Islet of Langerhans (tissue), 1 donor: ENCODE measurements around the gene MAST2.
"Not testable (repeated sequence)": the region's sequence is repeated elsewhere in the genome, so short reads cannot be mapped to it uniquely, and the experiment has no call there.

Source experiments
- FAIRE-seq: peaks from one replicate; lab custom pipeline; 2011; peaks lifted over from hg19 to GRCh38; lab: Jason Lieb, UNC

The MAST2 gene

DNA sequence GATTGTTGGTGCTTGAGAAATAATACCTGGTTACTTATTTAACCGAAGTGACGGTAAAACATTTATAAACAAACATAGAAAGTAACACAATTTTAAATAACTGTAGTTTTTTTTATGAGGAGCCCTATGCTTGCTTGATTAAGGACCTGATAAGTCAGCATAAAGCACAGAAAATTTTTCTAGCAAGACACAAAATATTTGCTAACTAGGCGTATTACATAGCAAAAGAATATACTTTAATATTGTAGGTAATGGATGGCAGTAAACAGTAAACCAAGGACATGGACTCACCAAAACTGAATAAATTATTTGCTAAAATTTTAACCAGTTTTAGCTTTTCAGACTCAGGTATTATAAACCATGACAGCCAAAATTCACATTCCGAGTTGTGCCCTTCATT is 90.9 kb downstream of the MAST2 start:
- peak; percentile 58 for FAIRE-seq

DNA sequence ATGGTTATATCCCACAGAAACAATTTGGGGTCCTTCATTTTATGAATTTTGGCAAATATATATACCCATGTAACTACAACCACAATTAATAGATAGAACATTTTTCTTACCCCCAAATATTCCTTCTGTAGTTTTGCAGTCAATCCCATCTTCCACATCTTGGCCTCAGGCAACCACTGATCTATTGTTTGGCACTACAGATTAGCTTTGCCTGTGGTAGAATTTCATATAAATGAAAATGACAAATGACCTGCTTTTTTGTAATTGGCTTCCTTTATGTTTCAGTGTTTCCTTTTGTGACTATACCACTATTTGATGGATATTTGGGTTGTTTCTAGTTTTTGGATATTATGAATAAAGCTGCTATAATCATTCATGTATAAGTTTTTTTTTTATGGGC is 91.5 kb downstream of the MAST2 start:
- no peak for FAIRE-seq

DNA sequence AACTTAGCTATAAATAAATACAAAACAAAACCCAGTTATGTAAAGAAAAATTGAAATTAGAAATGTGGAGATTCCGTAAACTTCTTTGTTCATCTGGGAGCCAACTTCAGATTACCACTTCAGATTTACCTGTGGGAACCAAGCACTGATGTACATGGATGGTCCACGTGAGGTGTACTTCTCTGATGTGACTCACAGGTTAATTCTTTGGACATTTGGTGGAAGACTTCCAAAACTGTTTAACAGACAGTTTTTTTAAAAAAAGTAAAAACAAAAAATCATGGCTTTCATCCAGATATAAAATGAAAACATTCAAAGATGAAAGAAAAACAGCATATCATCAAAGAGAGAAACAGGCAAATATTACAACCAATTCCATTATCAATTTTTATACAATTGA is 92.0 kb downstream of the MAST2 start:
- FAIRE-seq, result no peak

DNA sequence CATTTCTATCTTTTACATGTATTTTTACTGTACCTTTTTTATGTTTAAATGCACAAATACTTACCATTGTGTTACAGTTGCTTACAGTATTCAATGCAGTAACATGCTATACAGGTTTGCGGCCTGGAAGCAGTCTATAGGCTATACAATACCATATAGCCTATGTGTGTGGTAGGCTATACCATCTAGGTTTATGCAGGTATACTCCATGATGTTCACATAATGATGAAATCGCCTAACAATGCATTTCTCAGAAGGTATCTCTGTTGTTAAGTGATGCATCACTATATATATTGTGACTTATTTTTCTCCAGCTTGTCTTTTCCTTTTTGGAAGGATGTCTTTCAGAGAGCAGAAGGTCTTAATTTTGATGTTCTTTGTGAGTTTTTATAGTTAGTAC is 103.5 kb downstream of the MAST2 start:
- no peak for FAIRE-seq

DNA sequence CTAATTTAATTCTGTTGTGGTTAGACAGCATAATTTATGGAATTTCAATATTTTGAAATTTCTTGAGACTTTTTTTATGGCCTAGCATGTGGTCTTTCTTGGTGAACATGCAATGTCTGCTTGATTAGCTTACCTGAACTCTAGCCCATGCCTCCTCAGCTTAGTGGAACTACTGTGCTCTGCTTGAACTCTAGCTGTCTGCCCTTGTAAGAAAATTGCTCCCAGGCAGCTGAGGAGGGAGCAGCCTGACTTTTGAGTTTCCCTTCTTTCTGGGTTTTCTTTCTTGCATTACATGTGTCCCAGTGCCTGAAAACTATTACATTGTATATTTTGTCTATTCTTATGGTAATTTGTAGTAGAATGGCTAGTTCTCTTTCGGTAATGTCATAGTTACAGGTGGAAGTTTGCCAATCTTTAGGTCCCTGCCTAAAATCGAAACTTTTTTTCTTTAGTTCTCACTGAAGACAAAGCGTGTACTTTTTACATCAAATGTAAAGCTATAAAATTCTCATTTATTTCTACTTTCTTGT is 105.3 kb downstream of the MAST2 start:
- no peak for FAIRE-seq

DNA sequence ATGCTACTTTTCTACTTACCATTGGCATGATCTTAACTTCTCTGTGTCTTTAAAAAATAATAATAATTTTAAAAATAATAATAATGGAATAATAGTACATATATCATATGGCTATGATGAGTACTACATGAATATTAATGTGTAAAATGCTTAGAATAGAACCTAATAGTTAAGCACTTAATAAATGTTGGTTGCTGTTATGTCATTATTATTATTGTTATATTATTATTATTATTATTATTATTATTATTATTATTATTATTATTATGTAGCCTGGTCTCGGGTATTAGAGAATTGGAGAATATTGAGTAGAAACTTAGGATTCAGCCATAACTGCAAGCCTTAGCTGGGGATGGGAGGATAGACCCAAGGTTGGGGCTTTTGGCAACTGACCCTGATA is 108.2 kb downstream of the MAST2 start:
- FAIRE-seq, result no peak

DNA sequence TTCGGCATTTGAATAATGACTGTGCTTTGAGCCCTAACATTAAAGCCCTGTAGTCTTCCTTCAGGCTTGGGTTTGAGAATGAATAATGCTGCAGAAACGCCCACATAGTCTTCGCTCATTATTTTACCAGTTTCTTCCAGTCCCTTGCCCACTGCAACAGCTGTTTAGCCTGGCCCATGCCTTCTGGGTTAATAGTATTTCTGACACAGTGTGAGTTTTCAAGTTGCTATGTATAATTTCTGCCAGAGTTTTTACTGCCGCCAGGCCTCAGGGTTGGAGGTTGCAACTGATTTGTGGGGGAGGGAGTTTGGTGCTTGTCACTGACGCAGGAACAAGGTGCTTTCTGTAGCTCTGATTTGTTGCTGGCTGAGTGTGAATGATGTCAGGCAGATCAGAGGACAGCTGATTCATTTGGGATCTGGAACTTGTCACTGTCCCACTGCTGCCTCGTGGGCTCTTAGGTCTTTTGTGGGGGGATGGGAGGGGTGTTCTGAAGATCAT is 109.8 kb downstream of the MAST2 start:
- no peak for FAIRE-seq

DNA sequence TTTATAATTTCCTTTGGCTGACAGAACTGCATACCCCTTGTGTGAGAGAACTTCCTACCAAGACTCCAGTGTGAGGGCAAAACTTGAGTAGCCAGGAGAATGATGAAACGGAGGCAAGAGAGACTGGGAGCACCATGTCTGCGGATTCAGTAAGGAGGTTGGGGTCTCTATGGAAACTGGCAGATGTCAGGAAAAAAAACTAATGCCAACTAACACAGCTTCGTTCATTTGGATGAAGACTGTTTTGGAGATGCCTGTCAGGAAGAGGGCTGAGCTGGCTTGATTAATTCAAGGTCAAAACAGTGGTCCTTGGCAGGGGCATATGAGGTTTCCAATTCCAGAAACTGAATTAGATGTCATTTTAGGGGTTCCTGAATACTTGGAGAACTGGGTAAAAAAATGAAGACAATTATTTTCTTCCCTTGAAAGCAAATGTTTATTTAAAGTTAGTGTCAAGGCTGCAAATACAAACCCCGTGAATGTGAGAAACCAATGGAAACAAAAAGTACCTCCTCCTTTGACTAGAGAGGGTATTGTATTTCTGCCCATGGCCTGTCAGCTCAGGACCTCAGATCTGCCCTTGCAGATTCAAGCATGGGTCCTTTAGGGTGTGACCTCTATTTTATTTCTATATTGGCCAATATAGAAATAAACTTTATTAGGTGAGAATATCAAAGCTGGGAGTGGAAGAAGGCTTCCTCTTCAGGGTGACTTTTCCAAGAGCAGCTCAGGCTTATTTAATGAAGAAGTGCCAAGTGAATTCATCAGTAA is 110.5 kb downstream of the MAST2 start:
- FAIRE-seq, result no peak

DNA sequence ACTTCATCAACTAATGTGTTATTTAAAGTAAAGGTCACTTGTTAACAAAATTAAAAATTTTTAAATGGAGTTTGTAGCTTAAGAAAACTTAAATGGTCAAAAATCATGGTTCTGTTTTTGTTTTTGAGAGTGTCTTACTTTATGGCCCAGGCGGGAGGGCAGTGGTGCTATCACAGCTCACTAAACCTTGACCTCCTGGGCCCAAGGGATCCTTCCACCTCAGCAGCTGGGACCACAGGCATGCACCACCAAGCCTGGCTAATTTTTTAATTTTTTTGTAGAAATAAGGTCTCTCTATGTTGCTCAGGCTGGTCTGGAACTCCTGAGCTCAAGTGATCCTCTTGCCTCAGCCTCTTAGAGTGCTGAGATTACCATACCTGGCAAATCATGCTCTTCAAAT is 111.4 kb downstream of the MAST2 start:
- no peak for FAIRE-seq

DNA sequence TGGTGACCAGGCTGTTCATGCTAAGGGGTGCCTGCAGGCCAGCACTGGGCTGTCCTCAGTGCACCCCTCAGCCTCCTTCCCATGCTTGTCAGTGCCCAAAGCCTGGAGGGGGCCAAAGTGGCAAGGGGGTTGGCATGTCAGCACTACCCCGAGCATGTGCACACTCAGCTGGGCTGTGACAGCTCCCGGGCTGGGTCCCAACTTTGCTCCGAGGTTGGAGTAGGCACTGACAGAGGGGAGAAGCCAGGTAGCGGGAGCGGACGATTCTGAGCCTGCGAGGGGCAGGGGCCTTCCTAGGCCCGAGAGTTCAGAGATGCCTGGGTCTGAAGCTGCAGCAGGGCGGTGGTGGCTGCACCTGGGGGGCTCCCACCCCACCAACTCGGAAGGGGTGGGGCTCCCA is 119.0 kb downstream of the MAST2 start:
- FAIRE-seq, result no peak

DNA sequence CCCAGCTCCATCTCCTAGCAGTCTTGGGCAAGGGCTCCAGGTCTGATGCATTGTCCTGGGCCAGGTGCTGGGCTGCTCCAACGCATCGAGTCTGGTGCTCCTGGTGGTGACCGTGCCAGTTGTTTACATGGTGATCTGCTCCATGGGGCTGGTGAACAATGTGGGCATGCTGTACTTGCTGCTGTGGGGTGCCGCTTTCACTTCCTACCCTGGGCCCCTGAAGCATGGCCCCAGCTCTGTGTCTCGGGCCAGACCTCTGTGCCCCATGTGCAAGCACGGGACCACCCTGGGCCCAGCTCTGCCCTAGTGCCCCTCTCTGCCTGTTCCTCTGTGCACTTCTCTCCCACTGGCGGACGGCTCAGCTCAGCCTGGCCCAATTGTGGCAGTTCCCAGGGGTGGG is 119.4 kb downstream of the MAST2 start:
- FAIRE-seq, result no peak

DNA sequence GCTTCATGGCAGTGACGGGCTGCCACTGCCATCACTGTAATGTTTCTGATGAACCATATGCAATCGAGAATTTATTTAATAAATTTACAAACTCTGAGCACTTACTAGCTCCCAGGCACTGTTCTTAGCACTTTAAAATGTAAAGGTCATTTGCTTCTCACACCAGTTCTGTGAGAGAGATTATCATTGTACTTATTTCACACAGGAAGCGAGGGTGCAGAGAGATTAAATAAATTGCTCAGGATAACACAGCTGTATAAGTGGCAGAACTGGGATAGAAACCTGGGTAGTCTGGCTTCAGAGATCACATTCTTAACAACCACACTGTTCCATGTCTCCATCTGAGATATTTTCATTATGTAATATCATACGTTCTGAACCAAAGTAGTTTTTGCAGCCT is 119.9 kb downstream of the MAST2 start:
- FAIRE-seq, result no peak

DNA sequence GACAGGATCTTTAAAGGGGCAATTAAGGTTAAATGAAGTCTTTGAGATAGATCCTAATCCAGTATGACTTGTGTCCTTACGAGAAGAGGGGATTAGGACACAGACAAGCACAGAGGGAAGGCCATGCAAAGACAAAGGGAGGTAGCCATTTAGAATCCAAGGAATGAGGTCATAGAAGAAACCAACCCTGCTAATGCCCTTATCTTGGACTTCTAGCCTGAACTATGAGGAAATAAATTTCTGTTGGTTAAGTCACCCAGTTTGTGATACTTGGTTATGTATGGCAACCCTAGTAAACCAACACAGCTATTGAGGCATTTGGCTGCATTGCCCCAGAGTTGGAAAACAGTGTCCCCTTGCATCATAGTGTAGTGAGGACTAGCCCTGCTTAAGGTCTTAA is 121.3 kb downstream of the MAST2 start:
- no peak for FAIRE-seq

DNA sequence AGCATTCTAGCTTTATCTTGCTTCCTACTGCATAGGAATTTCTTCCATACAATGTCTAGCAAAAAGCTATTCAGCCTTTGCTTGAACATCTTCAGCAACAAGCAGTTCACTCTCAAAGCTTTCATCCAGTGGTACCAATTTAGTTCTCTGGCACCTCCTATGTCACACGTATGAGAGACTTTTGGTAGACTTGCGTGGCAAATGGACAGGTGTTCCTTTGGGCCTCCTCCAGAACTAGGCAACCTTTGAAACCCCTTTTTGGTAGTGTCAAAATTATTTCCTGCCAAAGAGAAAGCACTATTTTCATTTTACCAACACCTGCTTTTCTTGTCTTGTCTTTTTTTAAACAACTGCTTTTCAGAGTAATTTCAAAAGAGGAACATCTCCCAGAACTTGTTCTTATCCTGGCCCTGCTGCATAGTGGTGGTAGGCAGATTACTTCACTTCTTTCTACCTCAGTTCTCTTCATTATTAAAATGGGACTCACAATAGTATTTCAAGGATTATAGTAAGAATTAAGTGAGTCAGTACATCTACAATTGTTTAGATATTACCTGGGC is 122.4 kb downstream of the MAST2 start:
- no peak for FAIRE-seq

DNA sequence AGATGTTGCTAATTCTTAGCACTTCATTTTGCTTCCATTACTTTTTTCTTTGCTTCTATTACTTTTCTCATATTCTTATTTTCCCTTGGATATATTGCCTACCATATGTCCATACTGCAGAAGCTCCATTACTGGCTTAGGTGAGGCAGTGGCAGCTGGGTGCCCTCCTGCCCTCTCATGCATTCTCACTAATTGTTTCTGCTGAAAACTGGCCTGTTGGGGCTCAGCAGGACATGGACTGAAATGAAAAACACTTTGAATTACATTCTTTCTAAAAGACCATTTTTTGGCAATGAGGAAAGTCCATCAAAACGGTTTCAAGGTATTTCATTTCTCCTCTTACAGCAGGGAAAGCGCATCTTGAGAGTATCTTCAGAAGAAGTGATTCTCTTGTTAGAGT is 122.9 kb downstream of the MAST2 start:
- no peak for FAIRE-seq

DNA sequence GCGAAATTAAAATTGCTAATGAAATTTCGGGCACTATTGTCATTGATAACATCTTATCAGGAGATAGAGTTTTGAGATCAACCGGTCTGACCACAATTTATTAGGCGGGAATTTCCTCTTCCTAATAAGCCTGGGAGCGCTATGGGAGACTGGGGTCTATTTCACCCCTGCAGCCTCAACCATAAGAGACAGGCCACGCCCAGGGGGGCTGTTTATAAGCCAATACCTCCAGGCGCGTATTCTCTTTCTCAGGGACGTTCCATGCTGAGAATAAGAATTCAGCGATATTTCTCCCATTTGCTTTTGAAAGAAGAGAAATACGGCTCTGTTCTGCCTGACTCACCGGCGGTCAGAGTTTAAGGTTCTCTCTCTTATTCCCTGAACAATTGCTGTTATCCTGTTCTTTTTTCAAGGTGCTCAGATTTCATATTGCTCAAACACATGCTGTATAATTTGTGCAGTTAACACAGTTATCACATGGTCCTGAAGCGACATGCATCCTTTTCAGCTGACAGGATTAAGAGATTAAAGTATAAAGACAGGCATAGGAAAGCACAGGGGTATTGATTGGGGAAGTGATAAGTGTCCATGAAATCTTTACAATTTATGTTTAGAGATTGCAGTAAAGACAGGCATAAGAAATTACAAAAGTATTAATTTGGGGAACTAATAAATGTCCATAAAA is 124.0 kb downstream of the MAST2 start:
- not testable (repeated sequence) for FAIRE-seq

DNA sequence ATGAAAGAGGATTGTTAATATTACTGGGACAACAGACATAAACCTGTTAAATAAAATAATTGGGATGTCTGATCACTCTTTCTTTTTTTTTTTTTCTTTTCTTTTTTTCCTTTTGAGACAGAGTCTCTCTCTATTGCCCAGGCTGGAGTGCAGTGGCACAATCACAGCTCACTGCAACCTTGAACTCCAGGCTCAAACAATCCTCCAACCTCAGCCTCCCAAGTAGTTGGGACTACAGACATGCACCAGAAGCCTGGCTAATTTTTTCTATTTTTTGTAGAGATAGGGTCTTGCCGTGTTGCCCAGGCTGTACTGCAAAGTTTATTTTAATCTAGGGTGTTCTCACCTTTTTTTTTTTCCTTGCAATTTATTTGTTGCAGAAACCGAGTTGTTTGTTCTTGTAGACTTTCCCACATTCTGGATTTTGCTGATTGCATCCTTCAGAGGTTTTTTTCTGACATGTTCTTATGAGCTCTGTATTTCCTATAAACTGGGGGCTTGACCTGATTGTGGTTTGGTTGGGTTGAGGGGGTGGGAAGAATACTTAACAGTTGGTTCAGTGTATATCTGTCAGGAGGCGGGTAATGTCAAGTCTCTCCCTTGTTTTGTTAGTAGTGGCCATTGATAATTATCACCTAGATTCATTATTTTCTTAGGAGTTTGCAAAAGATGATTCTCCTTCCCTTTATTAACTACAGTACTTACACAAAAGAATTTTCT is 125.2 kb downstream of the MAST2 start:
- FAIRE-seq, result no peak

DNA sequence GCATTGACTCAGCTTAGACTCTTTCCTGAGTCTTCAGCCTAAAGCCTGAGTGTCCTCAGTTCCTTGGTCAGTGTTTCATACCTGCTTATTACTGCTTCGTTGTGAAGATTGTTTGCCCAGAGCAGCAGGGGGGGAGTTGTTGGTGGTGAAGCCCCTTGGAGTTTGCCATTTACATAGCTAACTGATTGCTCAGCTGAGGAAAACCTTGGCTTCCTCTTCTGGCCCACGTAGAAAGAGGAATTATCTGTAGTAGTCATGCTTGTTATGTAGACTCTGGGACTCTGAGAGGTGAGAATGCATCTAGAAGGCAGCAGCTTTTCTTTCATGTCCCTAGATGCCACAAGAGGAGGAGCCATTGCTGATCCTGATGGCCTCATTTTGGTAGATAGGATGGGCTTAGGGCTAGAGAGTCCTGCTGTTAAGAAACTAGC is 125.9 kb downstream of the MAST2 start:
- FAIRE-seq, result no peak

DNA sequence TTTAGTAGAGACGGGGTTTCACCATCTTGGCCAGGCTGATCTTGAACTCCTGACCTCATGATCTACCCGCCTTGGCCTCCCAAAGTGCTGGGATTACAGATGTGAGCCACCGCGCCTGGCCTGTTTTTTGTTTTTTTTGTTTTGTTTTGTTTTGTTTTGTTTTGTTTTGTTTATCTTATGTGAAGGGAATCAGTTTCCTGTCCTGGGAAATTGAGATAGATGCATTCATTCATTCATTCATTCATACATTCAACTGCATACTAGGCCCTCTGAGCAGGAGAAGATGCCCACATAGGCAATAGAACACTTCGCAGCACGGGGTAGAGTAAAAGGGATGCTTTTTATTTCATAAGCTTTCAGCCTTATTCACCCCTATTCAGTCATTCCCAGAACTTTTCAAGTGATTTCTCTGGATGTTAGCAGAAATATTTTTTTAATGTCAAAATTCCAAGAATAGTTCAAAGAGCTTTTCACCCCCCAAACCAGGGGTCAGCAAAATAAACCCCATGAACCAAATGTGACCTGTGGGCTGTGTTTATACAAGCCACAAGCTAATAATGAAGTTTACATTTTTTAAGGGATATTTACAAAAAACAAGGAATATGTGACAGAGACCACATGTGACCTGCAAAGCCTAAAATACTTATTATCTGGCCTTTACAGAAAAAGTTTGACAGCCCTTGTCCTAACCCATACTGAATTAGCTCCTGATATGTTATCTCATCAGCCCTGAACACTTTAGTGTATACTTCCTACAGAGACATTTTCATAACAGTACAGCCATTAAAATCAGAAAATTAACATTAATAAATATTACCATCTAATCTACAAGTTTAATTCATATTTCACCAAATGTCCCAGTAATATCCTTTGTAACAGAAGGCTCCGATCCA is 127.1 kb downstream of the MAST2 start:
- no peak for FAIRE-seq

DNA sequence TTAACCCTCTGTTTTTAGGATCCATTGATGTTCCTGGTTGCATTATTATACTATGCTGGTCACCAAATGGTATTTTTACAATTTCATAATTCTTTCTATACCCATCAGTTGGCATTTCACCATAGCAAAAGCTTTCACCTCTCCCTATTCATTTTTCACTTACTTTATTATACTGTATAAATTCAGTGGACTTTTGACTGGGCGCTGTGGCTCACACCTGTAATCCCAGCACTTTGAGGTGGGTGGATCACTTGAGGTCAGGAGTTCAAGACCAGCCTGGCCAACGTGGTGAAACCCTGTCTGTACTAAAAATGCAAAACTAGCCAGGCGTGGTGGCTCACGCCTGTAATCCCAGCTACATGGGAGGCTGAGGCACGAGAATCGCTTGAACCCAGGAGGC is 128.8 kb downstream of the MAST2 start:
- not testable (repeated sequence) for FAIRE-seq

DNA sequence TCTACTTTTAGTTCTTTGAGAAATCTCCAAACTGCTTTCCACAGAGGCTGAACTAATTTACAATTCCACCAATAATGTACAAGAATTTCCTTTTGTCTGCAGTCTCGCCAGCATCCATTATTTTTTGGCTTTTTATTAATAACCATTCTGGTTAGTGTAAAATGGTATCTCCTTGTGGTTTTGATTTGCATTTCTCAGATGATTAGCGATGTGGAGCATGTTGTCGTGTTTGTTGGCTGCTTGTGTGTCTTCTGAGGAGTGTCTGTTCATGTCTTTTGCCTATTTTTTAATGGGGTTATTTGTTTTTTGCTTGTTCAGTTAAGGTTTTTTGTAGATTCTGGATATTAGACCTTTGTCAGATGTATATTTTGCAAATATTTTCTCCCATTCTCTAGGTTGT is 131.5 kb downstream of the MAST2 start:
- FAIRE-seq, result no peak

DNA sequence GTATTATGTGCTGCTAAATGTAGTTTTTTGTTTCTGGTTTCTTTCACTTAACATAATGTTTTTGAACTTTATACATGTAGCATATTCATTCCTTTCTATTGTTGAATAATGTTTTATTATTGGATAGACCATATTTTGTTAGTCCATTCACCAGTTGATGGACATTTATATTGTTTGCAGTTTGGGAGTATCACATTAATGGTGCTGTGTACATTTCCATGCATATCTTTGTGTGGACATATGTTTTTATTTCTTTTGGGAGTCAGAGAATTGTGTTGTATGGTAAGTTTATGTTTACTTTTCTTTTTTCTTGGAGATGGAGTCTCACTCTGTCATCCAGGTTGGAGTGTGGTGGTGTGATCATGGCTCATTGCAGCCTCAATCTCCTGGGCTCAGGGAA is 134.6 kb downstream of the MAST2 start:
- no peak for FAIRE-seq
